Kidney (tissue), 14 donors: Measurements from ENCODE around the gene DPP3. TPM values are rescaled to one million over a fixed set of nuclear protein-coding genes. Genes with fewer than 3 reads are reported as not detected.

ENCODE experiments used
- DNase-seq, 5 donors: peaks; one replicate each; pipeline ENCODE4 v3.0.0-alpha.2; 2013 to 2020
- FAIRE-seq: peaks from 2 replicates; lab custom pipeline; 2012; peaks lifted over from hg19 to GRCh38; lab: Jason Lieb, UNC
- H3K27ac ChIP-seq, 2 donors: one replicate each; pipeline ENCODE4 v1.7.0; 2013; ENCODE audit warnings: low read depth in 2 of 2, low read length in 2 of 2, inconsistent platforms in 1 of 2
- H3K27me3 ChIP-seq: one replicate; pipeline ENCODE4 v1.7.1; 2013; ENCODE audit warnings: low read length, inconsistent platforms; ENCODE audit not compliant: control insufficient read depth, insufficient read depth
- H3K36me3 ChIP-seq, 3 donors: one replicate each; pipeline versions ENCODE4 v1.7.0 to v1.7.1; 2013; ENCODE audit warnings: low read length in 3 of 3, control low read depth in 1 of 3, inconsistent platforms in 1 of 3; ENCODE audit not compliant: insufficient read depth in 3 of 3, control insufficient read depth in 2 of 3
- H3K4me1 ChIP-seq, 3 donors: one replicate each; pipeline versions ENCODE4 v1.7.0 to v1.7.1; 2013; ENCODE audit warnings: low read length in 3 of 3, inconsistent platforms in 1 of 3, low read depth in 1 of 3; ENCODE audit not compliant: control insufficient read depth in 2 of 3, insufficient read depth in 2 of 3
- H3K4me3 ChIP-seq, 3 donors: one replicate each; pipeline versions ENCODE4 v1.7.0 to v1.8.1; 2013; ENCODE audit warnings: low read length in 3 of 3, control low read depth in 1 of 3, inconsistent platforms in 1 of 3
- H3K9ac ChIP-seq, 3 donors: one replicate each; pipeline versions ENCODE4 v1.7.0 to v1.7.1; 2013; ENCODE audit warnings: low read length in 3 of 3, control low read depth in 1 of 3, inconsistent platforms in 1 of 3
- H3K9me3 ChIP-seq, 3 donors: one replicate each; pipeline versions ENCODE4 v1.7.0 to v1.7.1; 2013; ENCODE audit warnings: low read length in 3 of 3, control low read depth in 1 of 3, inconsistent platforms in 1 of 3; ENCODE audit not compliant: control insufficient read depth in 2 of 3, insufficient read depth in 1 of 3
- CTCF ChIP-seq: IDR thresholded peaks from 3 replicates; pipeline ENCODE4 v1.5.1; 2012; ENCODE audit warnings: mild to moderate bottlenecking, moderate library complexity, borderline replicate concordance; ENCODE audit not compliant: insufficient read depth; ENCODE audit errors: extremely low read depth
- intact Hi-C: fragments of 100-400 bp; cut with DNase I; formaldehyde crosslinking; loops from one replicate; pipeline ENCODE4 v1.11.1; 2022
- polyA plus RNA-seq: library from polyadenylated mRNA; stranded (reverse); fragments of 350-450 nt; fragmentation: Illumina TruSeq; extraction: RNeasy Lipid Tissue Mini Kit (QIAGEN cat#74804); gene quantifications from one replicate; pipeline ENCODE4 v1.2.3, GENCODE V29; 2014; ENCODE audit warnings: low read depth, low replicate concordance; ENCODE audit not compliant: insufficient read depth
- total RNA-seq: library from RNA; stranded (reverse); fragmentation: NEBNext Ultra II Directional; extraction: Animal tissue kit (Norgen Biotek cat#: 25700); gene quantifications from one replicate; pipeline ENCODE4 v1.2.1, GENCODE V29; 2021
- donor health status: control.
- donor health status: control.
- donor health status: control.
- donor health status: control.
- donor health status: control.
- donor health status: DM: yes; HTN: yes; CAD: no.
- donor health status: Normal renal cell carcinoma (clear cell type).

Gene DPP3
- total and polyA plus RNA-seq, 2 donors from 2014 or later: 32.9 to 41.7 TPM

- Histone ChIP-seq H3K27ac (no peak overlapping the region), H3K4me1 (peaks cover 0 to 4% (median 0%) of the 10 kb centered on the region in 3 donors), H3K4me3 (no peak overlapping the region), H3K9ac (no peak overlapping the region), H3K36me3 (peaks cover 0 to 2% (median 0%) of the 10 kb centered on the region in 3 donors), H3K27me3 (peaks cover 4% of the 10 kb centered on the region), H3K9me3 (no peaks in the 10 kb centered on the region)
- no peak for FAIRE-seq
- no peak for DNase-seq
- TF ChIP-seq CTCF: no peak
- intact Hi-C loops: no loop called here
Measured at GRCh38 chr11:66557733-66558326, 77.6 kb downstream of the DPP3 start.

Other genes starting within 250 kb of the DPP3 start
- gene KLC2, start 222.7 kb upstream of the DPP3 start, total RNA-seq: 30.6 TPM
- gene KLC2, start 222.7 kb upstream of the DPP3 start, polyA plus RNA-seq: 16.2 TPM
- 153 TPM for gene RAB1B, start 211.8 kb upstream of the DPP3 start, total RNA-seq
- gene RAB1B, start 211.8 kb upstream of the DPP3 start, polyA plus RNA-seq: 197 TPM
- gene CNIH2, start 202.3 kb upstream of the DPP3 start, total RNA-seq: 0.63 TPM
- not detected for gene CNIH2, start 202.3 kb upstream of the DPP3 start, polyA plus RNA-seq
- 92.1 TPM for gene YIF1A, start 191.3 kb upstream of the DPP3 start, total RNA-seq
- gene YIF1A, start 191.3 kb upstream of the DPP3 start, polyA plus RNA-seq: 115 TPM
- gene TMEM151A, start 188.5 kb upstream of the DPP3 start, total RNA-seq: 0.19 TPM
- gene TMEM151A, start 188.5 kb upstream of the DPP3 start, polyA plus RNA-seq: not detected
- gene CD248, start 163.4 kb upstream of the DPP3 start, total RNA-seq: 22.9 TPM
- 14.8 TPM for gene CD248, start 163.4 kb upstream of the DPP3 start, polyA plus RNA-seq
- gene RIN1, start 144.0 kb upstream of the DPP3 start, total RNA-seq: 9.2 TPM
- 2.3 TPM for gene RIN1, start 144.0 kb upstream of the DPP3 start, polyA plus RNA-seq
- 32.8 TPM for gene BRMS1, start 135.3 kb upstream of the DPP3 start, total RNA-seq
- gene BRMS1, start 135.3 kb upstream of the DPP3 start, polyA plus RNA-seq: 69.7 TPM
- 21.7 TPM for gene B4GAT1, start 132.8 kb upstream of the DPP3 start, total RNA-seq
- gene B4GAT1, start 132.8 kb upstream of the DPP3 start, polyA plus RNA-seq: 59.9 TPM
- gene SLC29A2, start 108.7 kb upstream of the DPP3 start, total RNA-seq: 10.4 TPM
- gene SLC29A2, start 108.7 kb upstream of the DPP3 start, polyA plus RNA-seq: 17.5 TPM
- gene NPAS4, start 59.4 kb upstream of the DPP3 start, total RNA-seq: 0.19 TPM
- not detected for gene NPAS4, start 59.4 kb upstream of the DPP3 start, polyA plus RNA-seq
- 34.1 TPM for gene MRPL11, start 41.6 kb upstream of the DPP3 start, total RNA-seq
- 97.3 TPM for gene MRPL11, start 41.6 kb upstream of the DPP3 start, polyA plus RNA-seq
- gene PELI3, start 13.5 kb upstream of the DPP3 start, total RNA-seq: 8.1 TPM
- 9.1 TPM for gene PELI3, start 13.5 kb upstream of the DPP3 start, polyA plus RNA-seq
- 85.4 TPM for gene BBS1, start 30.2 kb downstream of the DPP3 start, total RNA-seq
- 30.1 TPM for gene BBS1, start 30.2 kb downstream of the DPP3 start, polyA plus RNA-seq
- gene ZDHHC24, start 65.6 kb downstream of the DPP3 start, total RNA-seq: 18.7 TPM
- gene ZDHHC24, start 65.6 kb downstream of the DPP3 start, polyA plus RNA-seq: 13.2 TPM
- 0.16 TPM for gene ACTN3, start 66.5 kb downstream of the DPP3 start, total RNA-seq
- gene ACTN3, start 66.5 kb downstream of the DPP3 start, polyA plus RNA-seq: not detected
- gene CTSF, start 88.2 kb downstream of the DPP3 start, total RNA-seq: 58.0 TPM
- 80.4 TPM for gene CTSF, start 88.2 kb downstream of the DPP3 start, polyA plus RNA-seq
- 1.0 TPM for gene CCDC87, start 112.6 kb downstream of the DPP3 start, total RNA-seq
- gene CCDC87, start 112.6 kb downstream of the DPP3 start, polyA plus RNA-seq: 0.13 TPM
- 40.7 TPM for gene CCS, start 112.8 kb downstream of the DPP3 start, total RNA-seq
- gene CCS, start 112.8 kb downstream of the DPP3 start, polyA plus RNA-seq: 78.7 TPM
- gene RBM14, start 136.2 kb downstream of the DPP3 start, total RNA-seq: 80.6 TPM
- gene RBM14, start 136.2 kb downstream of the DPP3 start, polyA plus RNA-seq: 35.9 TPM
- 125 TPM for gene RBM4, start 158.3 kb downstream of the DPP3 start, total RNA-seq
- gene RBM4, start 158.3 kb downstream of the DPP3 start, polyA plus RNA-seq: 168 TPM
- 18.2 TPM for gene RBM4B, start 197.5 kb downstream of the DPP3 start, total RNA-seq
- gene RBM4B, start 197.5 kb downstream of the DPP3 start, polyA plus RNA-seq: 20.8 TPM
- gene SPTBN2, start 248.8 kb downstream of the DPP3 start, total RNA-seq: 64.9 TPM
- gene SPTBN2, start 248.8 kb downstream of the DPP3 start, polyA plus RNA-seq: 69.8 TPM